Stimulated activated CD8-positive, alpha-beta memory T cell treated with anti-CD3 and anti-CD28 coated beads, Interleukin-12 subunit alpha, Interleukin-12 subunit beta, amount 100 ng/mL, for 24 hours (primary cell): Measurements from ENCODE around the gene HDAC2.

Source experiments
- DNase-seq: peaks from one replicate; pipeline ENCODE4 v3.0.0-alpha.2; 2020; ENCODE audit errors: extremely low read depth

The HDAC2 gene

DNA sequence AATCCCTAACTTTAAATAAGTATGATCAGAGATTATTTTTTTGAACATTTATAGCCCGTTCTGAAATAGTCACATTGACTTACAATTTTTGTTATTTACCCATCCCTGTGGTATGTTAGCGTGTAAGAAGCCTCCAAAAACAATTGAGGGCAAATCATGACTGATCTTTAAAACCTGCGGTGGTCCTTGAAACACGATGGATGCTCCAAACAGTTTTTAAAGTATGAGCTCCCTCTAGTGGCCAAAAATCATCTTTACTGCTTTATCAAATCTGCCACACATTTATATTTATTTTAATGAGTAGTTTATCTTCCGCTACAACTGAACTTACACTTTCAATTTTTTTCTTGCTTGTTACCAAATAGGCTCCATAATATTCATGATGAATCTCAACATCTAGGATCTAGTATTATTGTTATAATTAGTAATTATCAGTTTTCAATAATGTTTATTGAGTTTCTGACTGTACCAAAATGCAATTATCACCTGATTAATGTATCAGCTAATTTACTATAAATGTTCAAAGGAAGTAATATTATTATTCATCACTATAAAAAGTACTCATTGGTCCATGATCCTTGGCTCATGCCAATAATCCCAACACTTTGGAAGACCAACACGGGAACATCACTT is 61.6 kb downstream of the HDAC2 start:
- DNase-seq, result no peak

DNA sequence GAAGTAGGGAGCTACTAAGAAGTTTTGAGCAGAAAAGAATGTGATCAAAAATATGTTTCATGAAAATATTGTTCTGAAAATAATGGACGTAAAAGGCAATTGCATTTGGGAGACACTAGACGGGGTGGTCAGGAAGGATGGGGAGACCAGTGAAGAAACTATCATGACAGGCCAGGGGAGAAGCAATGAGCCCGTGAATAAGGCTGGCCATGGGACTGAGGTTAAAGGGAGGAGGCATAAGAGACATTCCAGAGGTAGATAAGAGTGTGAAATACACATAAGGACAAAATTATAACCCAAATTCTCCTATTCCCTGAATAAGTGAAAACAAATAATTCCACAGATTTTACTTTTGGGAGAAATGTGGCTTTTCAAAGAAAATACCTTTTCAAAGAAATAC is 62.1 kb downstream of the HDAC2 start:
- DNase-seq, result no peak

DNA sequence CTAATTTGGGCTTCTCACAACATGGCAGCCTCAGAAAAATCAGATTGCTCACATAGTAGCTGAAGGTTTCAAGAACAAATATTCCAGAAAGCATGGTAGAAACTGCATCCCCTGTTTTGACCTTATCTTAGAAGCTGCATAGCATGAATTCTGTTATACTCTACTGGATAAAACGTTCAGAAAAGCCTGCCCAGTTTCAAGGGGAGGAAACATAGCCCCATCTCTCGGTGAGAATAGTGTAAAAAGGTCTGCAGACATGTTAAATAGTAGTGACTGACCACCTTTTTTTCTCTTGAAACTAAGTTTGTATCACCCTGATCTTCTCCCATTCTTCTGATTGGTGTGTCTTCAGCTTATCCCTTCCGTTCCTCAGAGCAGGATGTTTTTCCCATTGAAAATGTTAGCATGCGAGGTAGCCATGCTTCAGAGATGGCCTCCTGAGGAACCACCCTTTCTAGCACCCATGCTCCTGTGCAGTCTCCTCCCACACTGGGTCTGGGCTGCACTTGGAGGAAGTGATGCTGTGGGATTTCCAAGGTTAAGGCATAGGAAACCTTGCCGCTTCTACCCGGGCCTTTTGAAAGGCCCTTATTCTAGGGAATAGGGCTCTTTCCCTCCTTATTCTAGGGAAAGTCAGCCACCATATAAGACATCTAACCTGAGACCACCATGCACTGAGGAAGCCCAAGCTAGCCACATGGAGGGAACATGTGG is 63.7 kb downstream of the HDAC2 start:
- no peak for DNase-seq

DNA sequence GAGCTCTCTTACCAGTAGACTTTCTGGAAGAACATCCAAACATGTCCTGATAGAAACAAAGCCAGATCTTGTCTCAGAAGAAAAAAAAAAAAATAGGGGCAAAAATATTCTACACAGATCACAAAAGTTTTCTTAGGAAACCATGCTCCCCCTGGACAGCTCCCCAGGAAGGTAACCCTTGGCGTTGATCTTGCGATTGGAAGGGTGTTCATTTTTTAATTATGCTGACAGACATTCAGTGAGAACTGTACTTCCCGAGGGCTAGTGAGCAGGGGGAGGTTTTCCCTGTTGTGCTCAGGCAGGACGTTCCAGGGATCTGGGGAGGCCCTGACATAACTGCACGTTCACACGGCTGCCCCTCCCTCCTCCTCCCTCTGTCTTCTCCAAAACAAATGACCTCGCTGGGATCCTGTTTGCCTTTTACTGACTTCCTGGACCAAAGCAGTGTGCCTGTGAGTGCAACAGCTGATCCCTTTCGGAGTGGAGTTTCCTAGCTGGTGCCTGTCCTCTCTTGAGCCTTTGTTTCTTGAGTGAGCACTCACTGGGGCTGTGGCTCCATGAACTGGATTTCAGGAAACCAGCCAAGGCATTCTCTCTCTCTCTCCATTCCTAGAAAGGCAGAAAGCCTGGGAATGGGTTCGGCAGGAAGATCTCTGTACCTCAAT is 67.2 kb downstream of the HDAC2 start:
- no peak for DNase-seq

DNA sequence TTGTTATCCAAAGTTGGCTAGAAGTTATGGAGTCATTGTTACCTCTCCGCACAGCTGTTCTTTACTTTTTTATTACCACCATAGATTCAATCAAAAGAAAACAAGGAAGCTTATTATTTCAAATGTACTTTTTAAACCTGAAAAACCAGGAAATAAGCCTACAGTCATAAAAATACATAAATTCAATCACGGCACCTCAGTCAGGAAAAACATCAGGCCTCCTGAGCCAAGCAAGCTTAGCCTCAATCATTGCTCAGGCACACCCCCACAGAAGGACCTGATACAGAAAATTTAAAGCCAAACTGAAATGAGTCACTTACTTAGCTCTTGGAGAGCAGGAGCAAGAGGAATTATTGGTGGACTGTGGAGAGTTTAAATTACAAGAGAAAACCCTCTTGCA is 69.5 kb downstream of the HDAC2 start:
- no peak for DNase-seq

DNA sequence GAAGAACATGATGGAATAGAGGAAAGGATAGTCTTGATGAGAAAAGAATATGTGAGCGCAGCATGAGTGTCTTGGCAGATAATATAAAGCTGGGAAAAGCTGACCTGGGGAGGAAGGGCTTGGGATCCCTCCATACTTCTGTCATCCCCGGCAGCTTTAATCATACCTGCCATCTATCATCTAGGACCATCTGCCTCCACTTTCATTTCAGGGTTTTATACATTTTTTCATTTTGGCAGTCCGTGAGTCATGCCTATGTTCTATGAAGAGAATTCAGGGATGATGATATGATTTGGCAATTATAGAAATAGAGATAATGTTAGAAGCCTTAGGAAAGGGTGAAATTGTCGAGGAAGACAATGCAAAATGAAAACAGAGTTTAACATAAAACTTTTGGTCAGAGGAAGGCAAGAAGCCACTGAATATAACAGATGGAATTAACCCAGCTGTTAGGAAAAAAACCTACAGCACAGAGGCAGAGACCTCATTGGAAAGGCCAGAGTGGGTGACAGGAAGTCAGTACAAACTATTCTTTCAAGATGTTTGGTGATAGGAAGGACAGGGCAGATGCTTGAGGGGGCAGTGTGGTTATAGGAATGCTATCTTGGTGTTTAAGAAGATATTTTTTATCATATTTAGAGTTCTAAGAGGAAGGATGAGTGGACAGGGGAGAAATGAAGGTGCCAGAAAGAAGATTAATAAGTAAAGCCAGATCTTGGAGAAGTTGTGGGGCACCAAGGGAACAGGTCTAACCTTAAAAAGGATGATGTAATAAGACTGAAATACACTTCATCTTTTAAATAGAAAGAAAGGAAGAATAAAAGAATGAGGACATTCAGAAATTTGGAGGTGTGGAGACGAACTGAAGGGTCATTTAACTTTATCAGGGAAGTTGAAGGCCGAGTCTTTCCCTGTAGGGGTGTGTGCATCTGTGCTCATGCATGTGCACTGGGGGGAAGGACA is 76.0 kb downstream of the HDAC2 start:
- DNase-seq, result no peak

DNA sequence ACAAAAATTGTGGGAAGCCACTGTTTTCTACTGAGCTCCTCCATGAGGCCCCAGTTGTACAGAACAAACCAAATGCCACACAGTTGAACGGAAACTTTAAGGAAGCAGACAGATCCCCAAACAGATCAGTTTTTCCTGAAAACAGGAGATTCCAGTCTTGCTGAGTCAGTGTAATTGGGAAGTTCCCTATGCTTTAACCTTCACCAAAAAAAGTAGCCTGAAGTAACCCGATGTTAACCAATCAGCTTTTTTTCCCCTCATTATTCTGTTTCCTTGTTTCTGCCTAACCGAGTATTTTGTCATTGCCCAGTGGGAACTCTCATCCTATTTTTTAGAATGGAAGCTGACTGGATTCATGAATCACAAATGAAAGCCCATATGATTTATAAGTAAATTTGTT is 77.1 kb downstream of the HDAC2 start:
- no peak for DNase-seq

DNA sequence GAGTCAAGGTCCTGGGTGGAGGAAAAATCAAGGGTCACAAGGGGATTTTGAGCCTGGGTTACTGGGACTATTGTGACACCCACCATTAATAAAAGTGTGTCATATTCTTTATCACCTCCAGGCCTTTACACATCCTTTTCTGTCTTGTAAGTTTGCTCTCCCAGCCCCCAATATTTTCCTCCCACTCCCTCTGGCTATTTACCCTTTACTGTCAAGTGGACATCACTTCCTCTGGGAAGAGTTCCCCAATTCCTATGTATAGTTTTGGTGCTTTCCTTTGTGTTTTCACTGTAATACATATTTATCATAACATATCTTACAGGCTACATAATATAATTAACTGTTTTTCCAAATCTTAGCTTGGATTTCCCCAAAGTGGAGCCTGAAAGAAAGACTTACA is 77.5 kb downstream of the HDAC2 start:
- no peak for DNase-seq

DNA sequence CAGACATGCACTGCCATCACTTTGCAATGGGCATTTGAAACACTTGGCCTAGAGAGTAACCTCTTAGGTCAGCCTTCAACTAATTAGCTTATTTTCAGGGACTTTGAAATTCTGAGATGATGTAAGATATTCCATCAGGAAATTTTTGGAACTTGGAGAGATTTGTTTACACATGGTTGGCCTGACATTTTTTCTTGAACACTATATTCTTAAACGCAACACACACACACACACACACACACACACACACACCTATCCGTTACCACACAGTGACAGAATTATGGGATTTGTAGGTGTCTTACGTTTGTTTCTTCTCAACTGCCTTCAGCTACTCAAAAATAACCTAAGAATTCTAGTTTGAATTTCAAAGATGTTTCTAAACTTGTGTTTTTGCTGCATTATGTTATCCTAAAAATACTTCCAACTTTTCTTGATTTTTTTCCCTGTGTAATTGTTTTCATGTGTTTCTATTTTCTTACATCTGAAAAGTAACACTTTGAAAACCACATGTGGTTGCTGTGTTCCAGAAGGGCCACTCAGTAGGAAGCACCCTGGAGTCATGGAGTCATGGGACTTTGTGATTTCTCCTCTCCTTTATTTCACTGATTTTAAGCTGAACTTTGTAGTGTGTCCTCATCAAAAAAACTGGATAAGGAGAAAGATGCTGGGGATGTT is 81.9 kb downstream of the HDAC2 start:
- DNase-seq, result no peak

DNA sequence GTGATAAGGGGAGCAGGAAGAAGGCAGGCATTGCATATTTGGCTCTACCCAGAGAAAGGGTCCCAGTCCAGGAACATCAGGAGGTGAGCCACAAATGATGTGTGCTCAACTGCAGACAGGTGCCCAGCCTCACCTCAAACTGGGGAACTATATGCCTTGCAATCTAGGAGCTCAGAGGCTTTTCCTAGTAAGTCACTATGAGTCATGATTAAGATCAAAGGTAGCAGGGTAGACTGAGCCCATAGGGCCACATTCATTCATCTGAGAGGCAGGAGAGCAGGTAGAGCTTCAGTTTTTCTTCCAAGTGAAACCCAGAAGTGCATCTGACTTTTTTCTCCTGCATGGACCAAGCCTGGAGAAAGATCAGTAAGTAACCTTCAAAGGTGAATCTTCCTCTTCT is 82.5 kb downstream of the HDAC2 start:
- no peak for DNase-seq

DNA sequence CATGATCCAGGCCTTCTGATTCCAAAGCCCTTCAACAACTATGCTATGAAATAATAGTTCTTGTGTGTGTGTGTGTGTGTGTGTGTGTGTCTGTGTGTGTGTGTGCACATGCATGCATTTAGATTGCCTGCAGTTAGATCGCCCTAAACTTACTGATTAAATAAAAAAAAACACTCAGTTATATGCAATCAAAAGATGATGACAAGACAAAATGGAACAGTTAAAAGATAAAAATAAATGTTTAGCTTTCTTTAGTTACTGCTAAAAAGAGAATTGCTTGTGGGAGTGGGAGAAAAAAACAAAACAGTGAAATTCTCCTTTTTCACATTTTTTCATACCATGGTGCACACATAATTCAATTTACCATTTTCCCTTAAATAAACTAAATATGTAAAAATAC is 84.4 kb downstream of the HDAC2 start:
- no peak for DNase-seq

DNA sequence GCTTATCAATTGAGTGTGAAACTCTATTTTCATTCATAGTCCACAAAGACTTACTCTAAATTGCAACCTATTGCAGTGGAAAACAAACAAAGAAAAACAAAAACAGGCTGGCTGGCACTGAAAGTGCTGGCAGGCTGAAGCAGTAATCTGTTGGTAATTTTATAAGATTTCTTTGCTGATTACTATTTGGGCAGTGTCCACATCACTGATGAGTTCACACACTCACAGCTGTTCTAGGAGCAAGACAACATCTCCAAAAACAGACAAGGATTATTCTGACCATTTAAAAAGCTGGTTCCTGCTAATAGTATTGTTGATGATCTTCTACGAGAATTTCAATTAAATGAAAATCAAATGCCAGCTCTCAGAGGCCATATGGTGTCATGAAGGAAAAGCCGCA is 86.9 kb downstream of the HDAC2 start:
- DNase-seq, result no peak
